ENCODE results near the gene DUOXA2.

Gene DUOXA2

GRCh38 chr15:45122719-45123118 is 8.6 kb downstream of the DUOXA2 start:
- H3F3A ChIP-seq (ENCODE audit: insufficient read depth, low read length), result no peaks in the 10 kb centered on the region
- H3K4me2 ChIP-seq (ENCODE audit: low read length), result no peak overlapping the region
- H3K36me3 ChIP-seq (ENCODE audit: insufficient read depth, low read length), result no peaks in the 10 kb centered on the region
- no peaks in the 10 kb centered on the region for H3K27me3 ChIP-seq (ENCODE audit: insufficient read depth, low read length)
- no peaks in the 10 kb centered on the region for H3K9me2 ChIP-seq (ENCODE audit: low read depth, low read length)
- H2AFZ ChIP-seq (ENCODE audit: low read length), result no peak overlapping the region
- no peaks in the 10 kb centered on the region for H3K79me2 ChIP-seq (ENCODE audit: insufficient read depth, low read length)
- no peak overlapping the region for H3K4me3 ChIP-seq (ENCODE audit: low read depth, low read length, poor library complexity, severe bottlenecking)
- TF ChIP-seq, protein P1, sequence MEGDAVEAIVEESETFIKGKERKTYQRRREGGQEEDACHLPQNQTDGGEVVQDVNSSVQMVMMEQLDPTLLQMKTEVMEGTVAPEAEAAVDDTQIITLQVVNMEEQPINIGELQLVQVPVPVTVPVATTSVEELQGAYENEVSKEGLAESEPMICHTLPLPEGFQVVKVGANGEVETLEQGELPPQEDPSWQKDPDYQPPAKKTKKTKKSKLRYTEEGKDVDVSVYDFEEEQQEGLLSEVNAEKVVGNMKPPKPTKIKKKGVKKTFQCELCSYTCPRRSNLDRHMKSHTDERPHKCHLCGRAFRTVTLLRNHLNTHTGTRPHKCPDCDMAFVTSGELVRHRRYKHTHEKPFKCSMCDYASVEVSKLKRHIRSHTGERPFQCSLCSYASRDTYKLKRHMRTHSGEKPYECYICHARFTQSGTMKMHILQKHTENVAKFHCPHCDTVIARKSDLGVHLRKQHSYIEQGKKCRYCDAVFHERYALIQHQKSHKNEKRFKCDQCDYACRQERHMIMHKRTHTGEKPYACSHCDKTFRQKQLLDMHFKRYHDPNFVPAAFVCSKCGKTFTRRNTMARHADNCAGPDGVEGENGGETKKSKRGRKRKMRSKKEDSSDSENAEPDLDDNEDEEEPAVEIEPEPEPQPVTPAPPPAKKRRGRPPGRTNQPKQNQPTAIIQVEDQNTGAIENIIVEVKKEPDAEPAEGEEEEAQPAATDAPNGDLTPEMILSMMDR (IDR thresholded peaks at IDR 0.05; ENCODE audit: low read length), result no peak
- no peak for TF ChIP-seq EZH2 (IDR thresholded peaks at IDR 0.05; ENCODE audit: borderline replicate concordance, low read length)
- no peaks in the 10 kb centered on the region for H4K20me1 ChIP-seq (ENCODE audit: insufficient read depth, low read length)
- H3K4me1 ChIP-seq (ENCODE audit: insufficient read depth, low read length, severe bottlenecking), result no peaks in the 10 kb centered on the region
- H3K9me3 ChIP-seq (ENCODE audit: low read length), result no peaks in the 10 kb centered on the region
- no peak overlapping the region for H3K27ac ChIP-seq (ENCODE audit: low read depth, low read length, poor library complexity, severe bottlenecking)
- no peak overlapping the region for H3K9ac ChIP-seq (ENCODE audit: low read length)

- H3K9me2 ChIP-seq (ENCODE audit: low read depth, low read length), result no peaks in the 10 kb centered on the region
- H3K4me1 ChIP-seq (ENCODE audit: insufficient read depth, low read length, severe bottlenecking), result no peaks in the 10 kb centered on the region
- no peak overlapping the region for H2AFZ ChIP-seq (ENCODE audit: low read length)
- no peak overlapping the region for H3K4me3 ChIP-seq (ENCODE audit: low read depth, low read length, poor library complexity, severe bottlenecking)
- H3K27me3 ChIP-seq (ENCODE audit: insufficient read depth, low read length), result no peaks in the 10 kb centered on the region
- H3K36me3 ChIP-seq (ENCODE audit: insufficient read depth, low read length), result no peaks in the 10 kb centered on the region
- no peaks in the 10 kb centered on the region for H3F3A ChIP-seq (ENCODE audit: insufficient read depth, low read length)
- no peaks in the 10 kb centered on the region for H3K9me3 ChIP-seq (ENCODE audit: low read length)
- no peak overlapping the region for H3K9ac ChIP-seq (ENCODE audit: low read length)
- no peaks in the 10 kb centered on the region for H4K20me1 ChIP-seq (ENCODE audit: insufficient read depth, low read length)
- H3K27ac ChIP-seq (ENCODE audit: low read depth, low read length, poor library complexity, severe bottlenecking), result no peak overlapping the region
- no peaks in the 10 kb centered on the region for H3K79me2 ChIP-seq (ENCODE audit: insufficient read depth, low read length)
- TF ChIP-seq, protein P1 (IDR thresholded peaks at IDR 0.05; ENCODE audit: low read length), result no peak
- TF ChIP-seq EZH2 (IDR thresholded peaks at IDR 0.05; ENCODE audit: borderline replicate concordance, low read length), result no peak
- H3K4me2 ChIP-seq (ENCODE audit: low read length), result no peak overlapping the region
These were observed 9.3 kb downstream of the DUOXA2 start for GRCh38 chr15:45123397-45123796.

DNA sequence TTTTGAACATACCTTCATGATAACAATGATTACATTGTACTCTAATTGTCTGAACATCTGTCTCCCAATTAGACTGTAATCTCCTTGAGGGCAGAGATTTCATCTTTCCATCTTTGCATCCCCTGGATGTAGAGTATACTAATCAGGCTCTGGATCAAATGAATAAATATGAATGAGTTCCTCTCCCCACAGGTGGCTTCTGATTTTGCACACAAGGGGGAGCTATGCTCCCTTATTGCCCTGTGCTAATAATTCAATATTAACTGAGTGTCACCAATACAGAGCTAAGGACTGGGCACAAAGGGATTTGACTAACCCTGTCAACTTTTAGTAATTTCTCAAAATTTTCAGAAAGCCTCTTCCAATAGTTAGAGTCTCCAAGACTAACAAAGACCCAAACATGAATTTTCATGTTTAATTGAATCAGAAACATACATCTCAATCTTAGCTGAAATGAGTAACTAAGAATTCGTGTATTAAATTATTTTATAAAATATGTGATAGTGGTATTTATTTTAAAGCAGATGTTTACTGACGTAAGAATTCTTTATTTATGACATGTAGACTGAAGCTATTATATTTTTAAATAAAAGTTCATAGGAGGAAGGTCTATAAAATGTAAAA is 12.5 kb downstream of the DUOXA2 start:
- TF ChIP-seq EZH2 (IDR thresholded peaks at IDR 0.05; ENCODE audit: borderline replicate concordance, low read length), result no peak
- TF ChIP-seq, protein P1 (IDR thresholded peaks at IDR 0.05; ENCODE audit: low read length), result peak; percentile 88
- Histone ChIP-seq H3K4me3 (ENCODE audit: low read depth, low read length, poor library complexity, severe bottlenecking) (no peak overlapping the region), H3F3A (ENCODE audit: insufficient read depth, low read length) (no peaks in the 10 kb centered on the region), H3K79me2 (ENCODE audit: insufficient read depth, low read length) (no peaks in the 10 kb centered on the region), H3K27me3 (ENCODE audit: insufficient read depth, low read length) (no peaks in the 10 kb centered on the region), H4K20me1 (ENCODE audit: insufficient read depth, low read length) (no peaks in the 10 kb centered on the region), H3K9ac (ENCODE audit: low read length) (no peak overlapping the region), H2AFZ (ENCODE audit: low read length) (no peak overlapping the region), H3K4me2 (ENCODE audit: low read length) (no peak overlapping the region), H3K27ac (ENCODE audit: low read depth, low read length, poor library complexity, severe bottlenecking) (no peak overlapping the region), H3K4me1 (ENCODE audit: insufficient read depth, low read length, severe bottlenecking) (no peaks in the 10 kb centered on the region), H3K9me3 (ENCODE audit: low read length) (no peaks in the 10 kb centered on the region), H3K9me2 (ENCODE audit: low read depth, low read length) (no peaks in the 10 kb centered on the region), H3K36me3 (ENCODE audit: insufficient read depth, low read length) (no peaks in the 10 kb centered on the region)

Measured in OCI-LY1 (cell line).